Measurements from ENCODE around the gene KCNQ4. TPM values are rescaled to one million over a fixed set of nuclear protein-coding genes. Genes with fewer than 3 reads are reported as not detected.
A peak's percentile ranks its signal among the peaks of the same experiment; 100 is the strongest.

The KCNQ4 gene
- total RNA-seq = 79.4 and 152 TPM in 2 replicates
- polyA plus RNA-seq (2012) = 21.5 TPM

DNA sequence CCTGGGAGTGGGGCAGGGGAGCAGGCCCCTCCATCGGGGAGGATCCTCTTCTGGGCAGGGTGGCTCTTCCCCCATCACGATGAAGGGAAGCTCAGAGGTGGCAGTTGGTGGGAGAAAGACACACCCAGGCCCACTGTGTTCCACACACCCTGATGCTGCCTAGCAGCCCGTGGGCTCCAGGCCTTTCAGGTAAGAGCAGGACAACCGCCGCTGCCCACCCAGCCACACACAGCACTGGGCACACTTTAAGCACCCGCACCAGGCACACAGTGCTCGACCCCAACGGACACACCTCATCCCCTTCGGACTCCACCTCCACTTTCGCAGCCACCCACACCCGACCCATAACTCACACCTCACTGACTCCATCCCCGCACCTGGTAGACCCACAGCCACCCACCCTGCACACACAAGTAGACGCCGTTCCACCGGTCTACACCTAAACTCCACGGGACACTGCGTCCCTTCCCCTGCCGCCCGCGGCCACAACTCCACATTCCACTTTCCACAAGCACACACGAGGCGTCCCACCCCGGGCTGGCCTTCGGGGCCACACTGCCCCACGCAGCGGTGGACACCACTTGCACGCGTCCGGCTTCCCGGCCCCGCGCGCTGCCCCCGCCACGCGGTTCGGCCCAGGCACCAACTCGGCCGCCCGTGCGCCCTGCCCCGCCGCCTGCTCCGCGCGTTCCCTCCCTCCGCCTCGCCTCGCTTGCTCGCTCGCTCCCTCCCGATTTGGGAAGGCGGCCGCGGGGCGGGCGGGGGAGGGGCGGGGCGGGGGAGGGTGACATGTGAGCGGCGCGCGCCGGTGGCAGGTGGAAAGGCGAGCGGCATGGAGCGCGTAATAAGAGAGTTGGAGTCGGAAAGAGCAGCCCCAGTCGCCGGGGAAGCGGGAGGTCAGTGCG is at the start of gene KCNQ4:
Gene KCNQ4, plus strand, starts transcription at position 787 of the 905 bp plus-strand sequence. CDS start 307 bp downstream, outside the sequence.
- peak; percentile 73 for DNase-seq (ENCODE audit: low read depth)

DNA sequence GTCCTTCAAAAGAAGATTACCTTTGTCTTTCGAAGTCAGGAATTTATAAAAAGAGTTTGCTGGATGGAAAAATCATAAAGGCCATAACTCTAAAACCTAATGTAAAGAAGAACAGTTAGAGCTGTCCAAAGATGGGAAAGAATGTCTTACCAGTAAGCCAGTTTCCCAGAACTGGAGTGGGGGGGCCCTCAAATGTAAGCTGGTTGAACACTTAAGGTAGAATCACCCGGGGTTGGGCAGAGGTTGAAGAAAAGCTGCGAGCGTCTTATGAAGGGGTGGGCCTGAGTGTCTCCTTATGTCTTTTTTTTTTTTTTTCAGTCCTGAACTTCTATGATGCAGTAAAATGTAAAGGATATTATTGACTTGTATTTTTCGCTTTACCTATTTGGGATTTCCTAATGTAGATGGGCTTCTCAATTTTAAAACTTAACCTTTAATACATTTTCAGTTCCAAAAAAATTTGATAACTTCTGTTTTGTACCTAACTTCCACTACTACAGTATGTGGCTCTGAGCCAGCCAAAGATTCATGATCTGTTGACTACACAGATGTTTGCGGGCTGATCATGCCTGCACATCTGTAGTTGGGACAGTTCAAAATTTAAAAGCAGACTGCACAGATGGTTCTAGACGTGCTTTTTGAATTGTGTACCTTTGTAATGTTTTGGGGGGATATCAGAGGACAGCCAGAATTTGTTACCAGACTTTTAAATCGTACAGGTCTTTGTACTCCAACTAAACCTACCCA is 48.5 kb upstream of the KCNQ4 start:
- DNase-seq (ENCODE audit: low read depth) = no peak

DNA sequence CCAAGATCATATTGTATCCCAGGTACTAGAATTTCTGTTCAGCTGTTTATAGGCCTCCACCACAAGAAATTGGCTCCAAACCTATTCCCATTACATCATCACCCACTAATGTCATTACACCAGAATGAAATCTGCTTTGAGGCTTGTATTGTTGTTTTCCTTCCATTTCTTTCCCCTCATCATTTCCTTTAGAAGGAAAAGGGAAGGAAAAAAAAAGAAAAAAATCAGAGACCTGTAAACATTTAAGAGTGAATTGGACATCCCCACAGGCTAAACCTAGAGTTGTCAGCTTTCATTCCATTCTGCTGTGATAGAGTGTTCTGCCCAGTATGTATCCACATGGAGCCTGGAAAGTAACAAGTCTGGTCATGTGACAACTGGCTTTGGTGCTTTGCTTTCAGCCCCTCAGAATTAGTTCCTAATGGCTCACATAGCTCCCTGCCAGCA is 47.5 kb upstream of the KCNQ4 start:
- peak; percentile 89 for DNase-seq (ENCODE audit: low read depth)

DNA sequence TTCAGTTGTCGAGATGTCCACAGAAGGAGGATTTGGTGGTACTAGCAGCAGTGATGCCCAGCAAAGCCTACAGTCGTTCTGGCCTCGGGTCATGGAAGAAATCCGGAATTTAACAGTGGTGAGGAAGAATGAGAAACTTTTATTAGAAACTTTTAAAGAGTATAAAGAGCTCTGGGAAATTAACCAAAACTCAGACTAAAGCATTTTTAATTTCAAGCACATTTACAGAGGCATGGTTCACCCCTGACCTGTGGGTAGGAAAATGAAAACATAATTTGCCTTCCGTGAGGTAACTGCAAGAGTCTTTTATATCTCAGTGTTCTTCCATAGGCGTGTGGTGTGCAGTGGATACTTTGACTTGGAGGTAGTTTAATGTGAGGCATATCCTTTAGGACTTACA is 44.8 kb upstream of the KCNQ4 start:
- no peak for DNase-seq (ENCODE audit: low read depth)

DNA sequence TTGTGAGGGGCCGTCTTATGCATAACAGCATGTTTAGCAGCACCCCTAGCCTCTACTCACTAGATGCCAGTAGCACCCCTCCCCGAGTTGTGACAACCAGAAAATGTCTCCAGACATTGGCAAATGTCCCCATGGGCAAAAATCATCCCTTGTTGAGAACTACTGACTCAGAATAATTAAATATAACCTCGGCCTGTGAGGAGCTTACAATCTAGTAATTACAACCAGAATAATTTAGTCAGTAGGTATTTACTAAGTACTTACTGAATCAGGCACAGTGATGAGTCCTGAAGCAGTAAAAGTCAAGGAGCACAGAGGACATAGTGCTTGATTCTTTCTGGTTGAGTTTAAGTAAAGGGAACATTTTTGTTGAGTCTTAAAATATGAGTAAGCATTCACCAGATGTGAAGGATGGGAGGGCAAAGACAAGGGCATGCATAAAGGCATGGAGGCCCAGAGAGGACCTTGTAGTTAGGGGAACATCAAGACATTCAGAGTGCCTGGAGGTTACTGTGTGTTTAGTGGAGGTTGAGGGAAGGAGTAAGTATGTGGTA is 44.1 kb upstream of the KCNQ4 start:
- DNase-seq (ENCODE audit: low read depth) = no peak

DNA sequence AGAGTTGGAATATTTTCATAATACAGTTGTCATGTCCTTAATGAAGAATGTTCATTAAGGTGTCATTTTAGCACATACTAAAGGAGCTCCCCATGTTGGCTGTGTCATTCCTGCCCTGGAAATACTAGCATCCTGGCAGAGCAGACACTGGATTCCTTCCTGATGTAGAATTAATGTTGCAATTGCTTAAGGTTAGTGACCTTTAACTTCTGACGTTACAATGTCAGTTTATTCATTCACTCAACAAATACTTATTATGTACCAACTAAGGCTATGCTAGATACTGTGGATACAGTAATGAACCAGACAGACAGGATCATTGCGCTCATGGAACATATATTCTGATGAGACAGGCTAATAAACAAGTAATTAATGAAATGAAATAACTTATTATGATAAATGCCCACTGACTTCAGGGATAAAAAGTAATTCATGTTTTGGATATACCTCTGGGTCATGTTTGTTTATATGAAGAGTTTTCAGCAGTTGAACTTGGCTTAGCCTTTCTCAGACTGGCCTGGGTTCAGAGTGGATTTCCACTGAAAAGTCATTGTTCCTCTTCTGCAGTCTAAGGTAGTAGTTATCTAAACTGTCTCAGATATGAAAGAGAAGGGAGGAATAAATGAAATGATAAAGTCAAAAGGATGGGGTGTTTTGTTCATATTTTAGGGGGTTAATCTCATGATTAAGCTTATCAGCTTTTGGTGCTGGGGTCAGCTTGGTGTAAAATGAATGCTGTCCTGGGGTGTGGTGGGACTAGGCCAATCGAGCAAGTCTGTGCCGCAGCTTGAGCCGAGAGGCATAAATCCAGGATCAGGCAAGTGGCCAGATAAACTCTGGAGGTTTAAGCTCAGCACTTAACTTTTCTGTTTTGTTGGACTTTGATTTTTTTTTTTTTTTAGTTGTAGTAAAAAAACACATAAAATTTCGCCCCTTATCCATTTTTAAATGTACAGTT is 43.3 kb upstream of the KCNQ4 start:
- DNase-seq (ENCODE audit: low read depth) = no peak

DNA sequence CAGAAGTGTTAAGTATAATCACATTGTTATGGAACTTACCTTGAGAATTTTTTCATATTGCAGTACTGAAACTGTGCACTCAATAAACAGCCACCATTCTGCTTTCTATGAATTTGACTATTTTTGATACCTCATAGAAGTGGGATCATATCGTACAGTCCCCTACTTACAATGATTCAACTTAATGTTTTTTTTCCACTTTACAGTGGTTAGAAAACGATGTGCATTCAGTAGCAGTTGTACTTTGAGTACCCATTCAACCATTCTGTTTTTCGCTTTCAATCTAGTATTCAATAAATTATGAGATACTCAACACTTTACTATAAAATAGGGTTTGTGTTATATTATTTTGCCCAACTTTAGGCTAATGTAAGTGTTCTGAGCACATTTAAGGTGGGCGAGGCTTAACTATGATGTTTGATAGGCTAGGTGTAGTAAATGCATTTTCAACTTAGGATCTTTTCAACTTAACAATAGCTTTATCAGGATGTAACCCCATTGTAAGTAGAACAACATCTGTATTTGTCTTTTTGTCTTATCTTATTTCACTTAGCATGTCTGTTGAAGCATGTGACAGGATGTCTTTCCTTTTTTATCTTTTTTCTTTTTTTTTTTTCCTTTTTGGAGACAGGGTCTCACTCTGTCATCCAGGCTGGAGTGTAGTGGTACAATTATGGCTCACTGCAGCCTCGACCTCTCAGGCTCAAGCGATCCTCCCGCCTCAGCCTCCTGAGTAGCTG is 42.4 kb upstream of the KCNQ4 start:
- no peak for DNase-seq (ENCODE audit: low read depth)

DNA sequence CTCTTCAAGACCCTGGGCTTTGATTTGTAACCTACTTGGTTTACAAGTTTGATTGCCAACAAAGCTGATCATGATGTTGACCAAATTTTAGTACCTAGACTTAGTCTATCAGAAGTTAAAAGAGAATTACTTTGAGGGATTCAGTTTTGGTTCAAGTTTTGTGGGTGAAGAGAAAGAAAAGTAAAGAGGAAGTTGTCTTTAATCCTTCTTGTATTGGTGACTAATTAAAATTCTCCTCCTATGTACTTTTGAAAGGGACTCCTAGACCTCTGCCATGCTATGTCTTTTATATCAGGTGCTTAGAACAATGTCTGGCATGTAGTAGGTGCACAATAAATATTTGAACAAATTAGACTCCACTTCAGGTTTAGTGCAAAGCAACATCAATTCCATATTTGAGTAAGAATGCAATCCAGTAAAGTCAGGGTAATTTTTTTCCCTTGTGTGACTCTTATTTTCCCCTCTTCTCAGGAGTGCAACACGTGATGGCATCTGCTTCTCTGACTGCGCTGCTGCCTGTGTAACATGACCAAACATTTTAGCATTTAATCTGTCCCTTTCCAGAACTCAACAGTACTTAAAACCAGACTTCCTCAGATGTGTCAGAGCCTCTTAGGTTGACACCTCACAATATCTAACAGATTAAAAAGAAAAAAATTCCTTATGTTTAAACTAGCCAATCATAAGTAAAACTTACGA is 41.1 kb upstream of the KCNQ4 start:
- no peak for DNase-seq (ENCODE audit: low read depth)

DNA sequence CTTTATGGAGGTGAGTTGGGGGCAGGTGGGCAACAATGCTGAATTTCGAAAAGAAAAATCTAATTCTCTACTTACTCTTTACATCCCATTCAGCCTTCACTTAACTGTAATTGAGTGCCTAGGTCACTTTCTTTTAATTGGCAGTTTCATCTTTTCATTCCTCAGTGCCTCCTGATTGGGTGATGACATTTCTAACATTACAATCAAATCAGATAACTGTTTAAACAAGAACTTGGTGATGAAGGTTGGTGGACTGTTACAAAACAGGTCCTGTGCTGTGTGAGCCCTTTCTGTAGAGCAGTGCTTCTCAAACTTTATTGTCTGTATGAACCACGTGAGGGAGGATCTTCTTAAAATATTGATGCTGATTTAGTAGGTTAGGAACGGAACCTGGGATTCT is 40.1 kb upstream of the KCNQ4 start:
- DNase-seq (ENCODE audit: low read depth) = no peak

DNA sequence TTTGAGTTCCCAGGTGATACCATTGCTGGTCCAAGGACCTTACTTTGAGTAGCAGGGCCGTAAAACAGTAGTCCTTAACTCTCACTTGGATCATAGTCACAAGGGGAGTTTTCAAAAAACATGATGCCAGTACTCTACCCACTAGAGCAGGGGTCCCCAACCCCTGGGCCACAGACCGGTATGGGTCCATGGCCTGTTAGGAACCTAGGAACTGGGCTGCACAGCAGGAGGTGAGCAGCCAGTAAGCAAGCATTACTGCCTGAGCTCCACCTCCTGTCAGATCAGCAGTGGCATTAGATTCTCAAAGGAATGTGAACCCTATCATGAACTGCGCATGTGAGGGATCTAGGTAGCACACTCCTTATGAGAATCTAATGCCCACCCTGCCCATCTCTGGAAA is 39.7 kb upstream of the KCNQ4 start:
- DNase-seq (ENCODE audit: low read depth) = no peak

DNA sequence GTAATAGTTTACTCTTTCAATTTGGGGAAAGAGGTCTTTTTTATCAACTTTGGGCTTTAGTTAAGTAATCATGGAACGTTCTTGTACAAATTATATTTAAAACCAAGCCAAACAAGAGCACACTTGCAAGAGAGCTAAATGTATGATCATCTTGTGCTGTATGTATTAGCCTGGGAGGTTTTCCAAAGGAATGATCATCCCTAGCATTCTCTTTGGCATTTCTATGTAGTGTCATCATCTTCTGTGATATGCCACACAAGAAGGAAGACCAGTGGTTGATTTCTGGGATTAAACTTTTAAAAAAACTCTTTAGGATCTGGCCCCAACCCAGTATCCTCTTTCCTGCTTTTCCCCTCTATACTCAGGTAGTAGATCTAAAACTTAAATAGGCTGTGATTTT is 38.4 kb upstream of the KCNQ4 start:
- DNase-seq (ENCODE audit: low read depth) = no peak

DNA sequence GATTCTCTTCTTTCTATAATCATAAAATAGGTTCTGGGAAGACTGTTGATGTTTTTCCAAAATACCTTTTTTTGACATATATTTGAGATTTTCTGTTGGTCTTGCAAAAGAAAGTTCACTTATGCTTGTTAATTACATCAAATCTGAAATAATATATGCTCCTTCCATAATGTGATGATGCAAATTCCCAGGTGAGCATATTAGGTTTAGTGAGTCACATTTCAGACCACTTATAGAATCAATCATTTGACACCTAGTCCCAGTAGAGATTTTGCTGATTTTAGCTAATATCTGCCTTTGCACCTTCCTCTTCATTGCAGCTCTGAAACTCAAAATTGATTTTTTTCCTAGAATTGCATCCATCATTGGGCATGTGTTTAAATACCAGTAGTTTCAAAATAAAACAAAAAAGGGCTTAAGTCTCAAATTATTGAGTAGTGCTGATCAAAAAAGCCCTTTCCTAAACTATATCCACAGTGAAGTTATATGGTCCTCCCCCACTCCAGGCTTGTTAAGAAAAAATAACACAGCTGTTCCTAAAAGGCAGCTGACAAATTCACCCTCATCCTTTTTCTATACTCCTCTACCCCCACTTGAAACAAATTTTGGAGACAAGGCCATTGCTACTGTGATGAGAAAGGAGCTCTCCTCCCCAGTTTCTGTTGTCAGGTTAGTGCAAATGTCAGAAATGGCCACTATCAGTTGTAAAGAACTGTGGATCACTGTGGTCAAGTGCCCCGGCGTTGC is 37.1 kb upstream of the KCNQ4 start:
- DNase-seq (ENCODE audit: low read depth) = peak; percentile 47

DNA sequence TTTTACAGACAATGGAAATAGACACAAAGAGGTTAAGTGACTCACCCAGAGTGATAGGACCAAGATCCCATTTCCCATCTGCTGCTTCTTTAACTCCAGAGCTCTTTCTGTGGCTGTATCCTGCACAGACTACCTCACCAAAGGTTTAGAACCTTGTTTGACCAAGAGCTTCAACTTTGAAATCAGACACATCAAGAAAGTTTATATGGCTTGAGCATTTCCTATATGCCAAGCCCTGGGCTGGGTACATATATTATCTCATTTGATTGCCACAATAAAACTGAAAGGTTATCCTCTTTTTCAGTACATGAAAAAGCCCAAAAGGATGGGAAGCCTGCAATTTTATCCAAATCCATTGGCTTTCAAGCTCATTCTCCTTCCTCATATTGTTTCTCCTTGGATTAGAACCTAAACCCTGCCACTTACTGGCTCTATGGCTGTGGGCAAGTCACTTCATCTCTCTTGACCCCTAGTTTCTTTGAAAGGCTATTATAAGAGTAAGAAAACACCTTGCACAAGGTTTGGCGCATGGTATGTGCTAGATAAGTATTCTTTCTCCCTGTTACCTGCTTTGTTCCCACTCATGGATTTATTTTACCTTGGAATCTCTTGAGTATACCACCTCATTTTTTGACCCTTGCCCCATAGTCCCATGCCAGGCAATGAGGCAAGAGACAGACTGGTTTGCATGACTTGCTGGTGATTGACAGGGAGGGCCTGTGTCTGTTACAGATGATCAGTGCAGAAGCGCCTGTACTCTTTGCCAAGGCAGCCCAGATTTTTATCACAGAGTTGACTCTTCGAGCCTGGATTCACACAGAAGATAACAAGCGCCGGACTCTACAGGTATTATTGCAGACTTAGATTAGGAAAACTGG is 34.5 kb upstream of the KCNQ4 start:
- DNase-seq (ENCODE audit: low read depth) = no peak

DNA sequence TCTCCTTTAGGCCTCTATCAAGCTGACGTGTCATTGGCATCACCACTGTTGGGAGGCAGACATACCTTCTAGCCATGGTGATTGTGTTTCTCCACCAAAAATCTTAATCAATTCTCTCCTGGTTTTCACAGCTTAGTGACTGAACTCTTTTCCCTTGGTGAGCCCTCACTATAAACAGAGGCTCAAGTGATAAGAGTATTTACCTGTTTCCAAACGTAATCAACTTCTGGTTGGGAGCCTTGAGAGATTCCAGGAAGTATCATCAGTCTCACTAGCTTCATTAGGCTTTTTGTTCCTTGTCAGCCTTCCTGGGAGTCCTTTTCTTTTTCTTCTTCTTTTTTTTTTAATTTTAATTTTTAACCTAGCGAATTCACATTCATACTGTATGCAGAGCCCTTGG is 33.8 kb upstream of the KCNQ4 start:
- no peak for DNase-seq (ENCODE audit: low read depth)

DNA sequence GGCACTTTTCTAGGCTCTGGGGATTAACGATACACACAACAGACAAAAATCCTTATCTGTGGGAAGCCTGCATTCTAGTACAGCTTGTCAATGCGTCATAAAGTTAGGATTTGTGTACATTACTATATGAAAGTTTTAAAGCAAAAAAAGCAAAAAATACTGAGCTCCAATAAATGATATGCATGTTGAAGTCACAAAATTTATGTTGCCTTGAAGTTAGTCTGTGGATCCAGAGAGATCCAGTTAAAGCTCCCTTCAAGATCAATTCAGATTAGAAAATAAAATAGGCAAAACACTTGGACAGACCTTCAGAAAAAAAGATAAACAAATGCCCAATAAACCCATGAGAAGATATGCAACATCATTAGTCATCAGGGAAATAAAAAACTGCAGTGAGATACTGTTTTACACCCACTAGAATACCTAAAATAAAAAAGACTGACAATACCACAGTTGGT is 33.1 kb upstream of the KCNQ4 start:
- DNase-seq (ENCODE audit: low read depth) = no peak

DNA sequence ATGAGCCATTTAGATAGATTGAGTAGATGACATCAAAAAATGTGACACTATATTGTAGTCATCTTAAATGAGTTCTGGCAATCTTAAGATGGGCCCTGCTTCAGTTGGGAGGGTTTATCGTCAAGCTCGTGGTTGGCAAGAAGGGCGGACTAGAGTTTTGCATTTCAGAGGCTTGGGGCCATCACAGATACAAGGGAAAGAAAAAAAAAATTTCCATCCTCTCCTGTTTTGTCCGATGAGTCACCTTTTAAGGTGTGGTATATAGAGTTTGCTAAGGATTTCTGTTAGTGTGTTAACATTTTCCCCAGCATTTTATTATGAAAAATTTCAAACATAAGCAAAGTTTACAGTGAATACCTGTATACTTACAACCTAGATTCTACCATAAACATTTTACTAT is 31.8 kb upstream of the KCNQ4 start:
- no peak for DNase-seq (ENCODE audit: low read depth)

DNA sequence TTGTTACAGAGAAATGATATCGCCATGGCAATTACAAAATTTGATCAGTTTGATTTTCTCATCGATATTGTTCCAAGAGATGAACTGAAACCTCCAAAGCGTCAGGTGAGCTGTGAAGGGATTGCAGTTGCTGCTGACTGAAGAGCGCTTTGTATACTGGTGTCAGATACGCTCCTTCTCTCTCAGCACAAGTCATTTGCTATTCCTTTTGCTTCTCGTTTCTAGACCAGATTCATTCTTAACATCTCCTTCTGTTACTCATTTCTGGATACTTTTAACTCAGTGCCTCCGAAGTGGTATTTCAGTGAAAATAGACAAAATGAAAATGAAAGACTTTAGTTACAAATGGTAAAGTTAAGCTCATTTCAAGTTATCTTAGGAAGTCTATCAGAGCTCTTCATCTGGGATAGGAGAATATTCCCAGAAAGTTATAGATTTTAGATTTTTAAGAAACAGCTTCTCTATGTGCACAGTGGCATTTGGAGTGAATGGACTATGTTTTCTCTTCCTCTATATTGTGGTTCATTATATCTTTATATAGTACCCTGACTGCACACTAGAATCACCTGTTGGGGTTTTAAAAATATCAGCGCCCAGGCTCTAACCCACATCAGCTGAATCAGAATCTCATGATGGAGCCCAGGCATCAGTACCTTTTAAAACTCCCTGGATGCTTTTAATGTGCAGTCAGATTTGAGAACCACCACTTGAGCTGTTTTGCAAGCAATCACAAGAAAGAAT is 30.3 kb upstream of the KCNQ4 start:
- DNase-seq (ENCODE audit: low read depth) = no peak

All from myocyte (in vitro differentiated cells).